CD4-positive, alpha-beta T cell treated with Interleukin-2 at 100 ng/mL for 4 hours (primary cell): ENCODE data around the gene NUCKS1.

ENCODE experiments used
- DNase-seq: peaks from one replicate; pipeline ENCODE4 v3.0.0-alpha.2; 2020; ENCODE audit warnings: low spot score

The NUCKS1 gene

GRCh38 chr1:205770618-205771017 is 20.6 kb upstream of the NUCKS1 start:
- no peak for DNase-seq

GRCh38 chr1:205769641-205770365 is 19.8 kb upstream of the NUCKS1 start:
- DNase-seq: no peak

- no peak for DNase-seq
These were observed 17.3 kb upstream of the NUCKS1 start for GRCh38 chr1:205767248-205767647.

- no peak for DNase-seq
These were observed 16.6 kb upstream of the NUCKS1 start for GRCh38 chr1:205766570-205766969.

- no peak for DNase-seq
These were observed 16.1 kb upstream of the NUCKS1 start for GRCh38 chr1:205766038-205766437.

DNA sequence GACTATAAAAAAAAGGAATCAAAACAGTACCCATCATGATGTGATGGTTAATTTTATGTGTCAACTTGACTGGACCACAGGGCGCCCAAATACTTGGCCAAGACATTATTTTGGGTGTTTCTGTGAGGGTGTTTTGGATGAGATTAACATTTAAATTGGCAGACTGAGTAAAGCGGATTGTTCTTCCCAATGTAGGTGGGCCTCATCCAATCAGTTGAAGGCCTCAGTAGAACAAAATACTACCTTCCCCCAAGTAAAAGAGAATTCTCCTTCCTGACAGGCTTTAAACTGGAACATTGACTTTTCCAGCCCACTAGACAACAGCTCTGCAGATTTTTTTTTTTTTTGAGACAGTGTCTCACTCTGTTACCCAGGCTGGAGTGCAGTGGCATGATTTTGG is 14.6 kb upstream of the NUCKS1 start:
- no peak for DNase-seq

DNA sequence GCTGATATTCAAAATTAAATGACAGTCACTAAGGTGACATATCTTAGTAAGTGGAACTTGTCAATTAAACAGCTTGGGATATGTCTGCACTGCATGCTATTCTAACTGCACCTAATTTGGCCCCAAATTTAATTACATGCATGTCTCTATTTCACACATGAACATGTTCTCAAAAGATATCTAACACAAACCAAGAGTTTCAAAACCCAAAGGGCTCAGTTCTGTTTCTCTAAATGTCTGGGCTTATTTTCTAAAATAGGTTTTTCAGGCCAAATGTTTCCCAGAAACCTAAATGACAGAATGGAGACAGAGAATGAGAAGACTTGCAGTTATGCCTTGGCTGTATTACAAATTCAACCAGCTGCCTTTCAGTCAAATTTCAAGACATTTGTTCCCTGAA is 14.0 kb upstream of the NUCKS1 start:
- DNase-seq: no peak

GRCh38 chr1:205760606-205761005 is 10.6 kb upstream of the NUCKS1 start:
- no peak for DNase-seq

DNA sequence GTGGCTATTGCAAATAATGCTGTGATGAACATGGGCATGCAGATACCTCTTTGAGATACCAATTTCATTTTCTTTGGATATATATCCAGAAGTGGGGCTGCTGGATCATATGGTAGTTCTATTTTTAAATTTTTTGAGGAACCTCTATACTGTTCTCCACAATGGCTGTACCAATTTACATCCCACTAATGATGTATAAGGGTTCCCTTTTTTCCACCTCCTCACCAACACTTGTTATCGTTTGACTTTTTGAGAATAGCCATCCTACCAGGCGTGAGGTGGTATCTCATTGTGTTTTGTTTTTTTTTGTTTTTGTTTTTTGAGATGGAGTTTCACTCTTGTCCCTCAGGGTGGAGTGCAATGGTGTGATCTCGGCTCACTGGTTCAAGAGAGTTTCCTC is 6.6 kb upstream of the NUCKS1 start:
- no peak for DNase-seq

DNA sequence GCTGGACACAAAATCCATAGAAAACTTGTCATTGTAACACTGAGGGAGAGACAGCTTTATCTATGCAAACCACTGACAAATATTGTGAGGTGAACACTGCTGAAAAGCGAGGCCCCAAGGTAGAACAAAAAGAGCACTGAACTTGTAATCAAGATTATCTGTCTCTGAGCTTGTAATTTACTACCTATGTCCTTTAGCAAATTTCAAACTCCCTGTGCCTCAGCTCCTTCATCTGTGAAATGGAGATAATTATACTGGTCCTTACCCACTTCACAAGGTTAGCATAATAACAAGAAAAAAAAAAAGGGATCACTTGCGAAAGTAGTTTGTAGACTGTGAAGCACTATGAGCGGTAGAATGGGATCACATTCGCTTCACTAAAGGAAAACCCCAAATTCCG is 4.9 kb upstream of the NUCKS1 start:
- no peak for DNase-seq

- DNase-seq: no peak
These were observed 1.2 kb upstream of the NUCKS1 start for GRCh38 chr1:205751036-205751651.

- DNase-seq: peak; percentile 95
These were observed 496 bp downstream of the NUCKS1 start for GRCh38 chr1:205749234-205750137.

DNA sequence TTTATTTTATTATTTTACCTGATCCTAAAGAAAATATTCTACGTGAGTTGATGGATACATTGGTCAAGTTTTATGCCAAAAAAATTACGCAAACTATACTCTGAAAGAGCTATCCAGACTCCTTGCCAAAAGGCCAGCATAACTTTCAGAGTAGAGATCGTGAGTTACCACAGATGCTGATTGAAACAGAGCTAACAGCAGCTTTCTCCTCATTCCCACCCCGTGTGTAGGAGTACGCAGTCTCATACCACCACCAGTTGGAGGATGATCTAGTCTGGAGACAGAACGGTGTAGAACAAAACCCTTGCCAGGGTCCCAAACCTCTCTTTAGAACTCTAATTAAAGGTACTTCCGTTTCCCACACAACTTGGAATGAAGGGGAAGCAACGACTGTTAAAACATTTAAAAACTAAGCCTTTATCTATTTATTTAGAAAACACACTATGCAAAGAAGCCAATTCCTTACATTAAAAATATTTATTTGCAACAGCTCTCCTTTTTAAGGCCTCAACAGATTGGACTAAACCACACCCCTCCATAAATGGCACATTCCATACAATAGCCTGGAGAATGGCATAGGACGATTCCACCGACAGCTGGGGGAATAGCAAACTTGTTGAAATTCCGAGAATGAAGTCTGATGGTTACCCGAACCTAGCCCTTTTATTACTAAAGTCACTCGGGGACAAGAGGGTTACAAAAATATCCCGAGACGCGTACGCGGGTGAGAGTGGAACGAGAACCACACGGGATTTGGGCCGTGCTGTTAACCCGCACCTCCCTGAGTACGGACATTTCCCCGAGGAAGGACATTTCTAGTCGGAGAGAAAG is 1.4 kb downstream of the NUCKS1 start:
- DNase-seq: peak; percentile 51

- DNase-seq: no peak
These were observed 3.1 kb downstream of the NUCKS1 start for GRCh38 chr1:205746757-205747412.

DNA sequence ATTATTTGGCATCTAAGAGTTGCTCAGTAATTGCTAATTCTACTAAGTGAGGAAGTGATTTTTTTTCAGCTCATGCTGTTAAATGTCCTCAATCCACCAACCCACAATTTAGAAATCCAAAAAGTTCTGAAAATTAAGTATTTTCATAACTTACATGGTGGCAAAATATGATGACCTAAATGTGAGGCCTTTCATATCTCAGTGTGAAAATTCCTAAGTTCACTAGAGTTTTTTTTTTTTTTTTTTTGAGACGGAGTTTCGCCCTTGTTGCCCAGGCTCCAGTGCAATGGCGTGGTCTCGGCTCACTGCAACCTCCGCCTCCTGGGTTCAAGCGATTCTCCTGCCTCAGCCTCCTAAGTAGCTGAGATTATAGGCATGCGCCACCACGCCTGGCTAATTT is 5.6 kb downstream of the NUCKS1 start:
- DNase-seq: no peak

DNA sequence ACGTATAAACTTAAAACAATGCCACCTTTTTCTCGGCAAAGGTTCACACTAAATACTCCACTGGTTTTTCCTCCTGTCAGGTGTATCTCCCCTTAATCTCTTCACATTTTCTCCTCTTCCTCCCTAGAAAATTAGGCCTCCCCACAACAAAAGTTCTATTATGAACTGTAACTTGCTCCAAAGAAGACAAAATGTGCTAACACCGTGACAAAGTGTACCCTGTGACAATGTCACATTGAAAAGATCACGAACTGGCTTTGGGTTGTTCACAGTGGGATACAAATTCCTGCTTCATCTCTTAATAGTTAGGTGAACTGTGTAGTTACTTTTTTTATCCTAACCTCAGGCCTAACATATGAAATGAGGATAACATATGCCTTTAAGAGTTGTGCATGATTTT is 6.0 kb downstream of the NUCKS1 start:
- DNase-seq: no peak

DNA sequence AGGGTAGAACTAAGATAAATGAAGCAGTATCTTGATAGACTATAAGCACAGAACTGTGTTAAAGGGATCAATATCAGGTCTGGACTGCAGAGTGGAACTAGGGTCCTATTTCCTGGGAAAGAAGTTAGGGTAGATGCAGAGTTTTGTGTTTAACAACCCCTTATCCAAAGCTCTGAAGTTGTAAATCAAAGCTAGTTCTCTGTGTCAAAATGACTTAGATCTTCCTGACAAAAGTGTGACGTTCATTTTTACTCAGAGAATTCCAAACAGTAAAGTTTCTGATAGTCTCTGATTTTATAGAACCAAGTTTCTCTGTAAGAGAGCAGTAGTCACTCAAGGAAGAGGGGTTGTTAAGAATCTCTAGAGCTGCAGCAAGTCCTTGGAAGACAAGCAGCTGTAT is 8.3 kb downstream of the NUCKS1 start:
- no peak for DNase-seq

- DNase-seq: no peak
These were observed 10.4 kb downstream of the NUCKS1 start for GRCh38 chr1:205739348-205740160.

DNA sequence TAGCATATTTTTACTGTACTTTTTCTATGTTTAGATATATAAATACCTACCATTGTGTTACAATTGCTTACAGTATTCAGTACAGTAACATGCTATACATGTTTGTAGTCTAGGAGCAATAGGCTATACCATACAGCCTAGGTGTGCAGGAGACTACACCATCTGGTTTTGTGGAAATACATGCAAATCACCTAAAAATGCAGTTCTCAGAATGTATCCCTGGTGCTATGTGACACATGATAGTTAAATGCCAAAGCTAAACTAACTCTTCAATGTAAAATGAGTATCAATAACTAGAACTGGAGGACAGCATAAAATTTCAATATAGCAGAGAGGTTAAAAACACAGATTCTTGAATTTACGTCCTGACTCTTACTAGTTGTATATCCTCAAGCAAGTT is 14.8 kb downstream of the NUCKS1 start:
- no peak for DNase-seq

GRCh38 chr1:205733438-205734175 is 16.4 kb downstream of the NUCKS1 start:
- no peak for DNase-seq
